ENCODE results near the gene CMKLR1. TPM values are rescaled to one million over a fixed set of nuclear protein-coding genes. Genes with fewer than 3 reads are reported as not detected.

Gene CMKLR1
- polyA plus RNA-seq, 3 donors, result 7.5 to 11.6 (median 7.9) TPM

DNA sequence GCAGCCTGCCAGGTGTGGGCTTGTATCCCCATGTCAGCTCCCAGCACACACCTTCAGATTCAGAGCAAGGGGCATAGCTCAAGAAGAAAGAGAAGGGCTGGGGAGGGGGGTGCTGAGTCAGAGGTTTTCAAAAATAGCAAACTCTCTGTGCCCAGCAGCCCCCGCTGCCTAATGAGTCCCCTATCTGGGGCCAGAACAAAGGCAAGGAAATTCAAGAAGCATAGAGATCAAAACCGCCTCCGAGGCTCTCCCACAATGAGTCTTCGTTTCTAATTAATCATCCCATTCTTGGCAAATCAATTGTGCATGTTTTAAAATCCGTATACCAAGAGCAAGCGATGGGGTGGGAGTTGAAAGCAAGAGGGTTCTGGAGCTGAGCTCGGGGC lies 19.5 kb upstream of the CMKLR1 start:
- no peak overlapping the region for H3K27ac Mint-ChIP-seq
- WGBS (ENCODE audit: insufficient coverage), result 80% methylated on average over 4 of the region's 7 CpGs
- Histone ChIP-seq H3K36me3 (replicated peaks in 1 of 2; ENCODE audit: control insufficient read depth in 1 of 2, insufficient read depth in 2 of 2, low read length in 2 of 2) (no peaks in the 10 kb centered on the region), H3K9ac (ENCODE audit: insufficient read depth, low read length, poor library complexity, severe bottlenecking) (no peak overlapping the region), H3K4me1 (ENCODE audit: control insufficient read depth in 1 of 2, insufficient read depth in 2 of 2, low read length in 2 of 2) (peaks cover 25 to 27% of the 10 kb centered on the region in 2 donors), H3K4me2 (replicated peaks; ENCODE audit: extremely low read depth, low read length, poor library complexity, severe bottlenecking) (no peak overlapping the region), H3K79me2 (ENCODE audit: insufficient read depth, low read length) (no peaks in the 10 kb centered on the region), H3K27ac (ENCODE audit: low read depth in 1 of 2, low read length in 2 of 2) (no peak overlapping the region), H3K9me3 (replicated peaks in 1 of 2; ENCODE audit: control insufficient read depth in 1 of 2, insufficient read depth in 1 of 2, low read length in 2 of 2) (no peaks in the 10 kb centered on the region), H2AFZ (ENCODE audit: insufficient read depth, low read depth, low read length, poor library complexity, severe bottlenecking) (no peak overlapping the region), H3K27me3 (ENCODE audit: control insufficient read depth in 2 of 2, insufficient read depth in 2 of 2, low read length in 2 of 2) (no peaks in the 10 kb centered on the region), H3K4me3 (replicated peaks in 1 of 3; ENCODE audit: low read depth in 2 of 3, low read length in 3 of 3) (no peak overlapping the region), H4K20me1 (ENCODE audit: insufficient read depth, low read length) (no peaks in the 10 kb centered on the region)
- H3K4me3 Mint-ChIP-seq, result no peak overlapping the region
- H3K4me1 Mint-ChIP-seq, result peaks cover 32% of the 10 kb centered on the region
- TF ChIP-seq, protein P1, sequence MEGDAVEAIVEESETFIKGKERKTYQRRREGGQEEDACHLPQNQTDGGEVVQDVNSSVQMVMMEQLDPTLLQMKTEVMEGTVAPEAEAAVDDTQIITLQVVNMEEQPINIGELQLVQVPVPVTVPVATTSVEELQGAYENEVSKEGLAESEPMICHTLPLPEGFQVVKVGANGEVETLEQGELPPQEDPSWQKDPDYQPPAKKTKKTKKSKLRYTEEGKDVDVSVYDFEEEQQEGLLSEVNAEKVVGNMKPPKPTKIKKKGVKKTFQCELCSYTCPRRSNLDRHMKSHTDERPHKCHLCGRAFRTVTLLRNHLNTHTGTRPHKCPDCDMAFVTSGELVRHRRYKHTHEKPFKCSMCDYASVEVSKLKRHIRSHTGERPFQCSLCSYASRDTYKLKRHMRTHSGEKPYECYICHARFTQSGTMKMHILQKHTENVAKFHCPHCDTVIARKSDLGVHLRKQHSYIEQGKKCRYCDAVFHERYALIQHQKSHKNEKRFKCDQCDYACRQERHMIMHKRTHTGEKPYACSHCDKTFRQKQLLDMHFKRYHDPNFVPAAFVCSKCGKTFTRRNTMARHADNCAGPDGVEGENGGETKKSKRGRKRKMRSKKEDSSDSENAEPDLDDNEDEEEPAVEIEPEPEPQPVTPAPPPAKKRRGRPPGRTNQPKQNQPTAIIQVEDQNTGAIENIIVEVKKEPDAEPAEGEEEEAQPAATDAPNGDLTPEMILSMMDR (IDR thresholded peaks at IDR 0.05), result no peak
- DNase-seq, result no peak
- no peaks in the 10 kb centered on the region for H3K36me3 Mint-ChIP-seq
- peaks cover 0 to 4% (median 2%) of the 10 kb centered on the region in 7 donors for H3K9me3 Mint-ChIP-seq
- peaks cover 8 to 18% (median 11%) of the 10 kb centered on the region in 3 donors for H3K27me3 Mint-ChIP-seq (ENCODE audit: low read depth in 3 of 3)
- intact Hi-C loops (cut with micrococcal nuclease), result no loop called here

GRCh38 chr12:108357834-108358579 lies 18.9 kb upstream of the CMKLR1 start:
- no peak overlapping the region for H3K9ac ChIP-seq (ENCODE audit: insufficient read depth, low read length, poor library complexity, severe bottlenecking)
- H3K4me1 Mint-ChIP-seq, result peaks cover 26% of the 10 kb centered on the region
- WGBS (ENCODE audit: insufficient coverage), result no CpG with 5 or more reads among the region's 2 CpGs
- H3K4me2 ChIP-seq (replicated peaks; ENCODE audit: extremely low read depth, low read length, poor library complexity, severe bottlenecking), result no peak overlapping the region
- peaks cover 0 to 4% (median 2%) of the 10 kb centered on the region in 7 donors for H3K9me3 Mint-ChIP-seq
- H2AFZ ChIP-seq (ENCODE audit: insufficient read depth, low read depth, low read length, poor library complexity, severe bottlenecking), result no peak overlapping the region
- TF ChIP-seq, protein P1 (IDR thresholded peaks at IDR 0.05), result no peak
- H4K20me1 ChIP-seq (ENCODE audit: insufficient read depth, low read length), result no peaks in the 10 kb centered on the region
- H3K27me3 Mint-ChIP-seq (ENCODE audit: low read depth in 3 of 3), result peaks cover 6 to 17% (median 9%) of the 10 kb centered on the region in 3 donors
- no peak overlapping the region for H3K4me3 Mint-ChIP-seq
- no peaks in the 10 kb centered on the region for H3K36me3 Mint-ChIP-seq
- H3K27ac ChIP-seq (ENCODE audit: low read depth in 1 of 2, low read length in 2 of 2), result no peak overlapping the region
- H3K9me3 ChIP-seq (replicated peaks in 1 of 2; ENCODE audit: control insufficient read depth in 1 of 2, insufficient read depth in 1 of 2, low read length in 2 of 2), result no peaks in the 10 kb centered on the region
- H3K27ac Mint-ChIP-seq, result no peak overlapping the region
- no peaks in the 10 kb centered on the region for H3K79me2 ChIP-seq (ENCODE audit: insufficient read depth, low read length)
- intact Hi-C loops (cut with micrococcal nuclease), result no loop called here
- DNase-seq, result no peak
- peaks cover 19 to 21% of the 10 kb centered on the region in 2 donors for H3K4me1 ChIP-seq (ENCODE audit: control insufficient read depth in 1 of 2, insufficient read depth in 2 of 2, low read length in 2 of 2)
- H3K36me3 ChIP-seq (replicated peaks in 1 of 2; ENCODE audit: control insufficient read depth in 1 of 2, insufficient read depth in 2 of 2, low read length in 2 of 2), result no peaks in the 10 kb centered on the region
- H3K27me3 ChIP-seq (ENCODE audit: control insufficient read depth in 2 of 2, insufficient read depth in 2 of 2, low read length in 2 of 2), result no peaks in the 10 kb centered on the region
- no peak overlapping the region for H3K4me3 ChIP-seq (replicated peaks in 1 of 3; ENCODE audit: low read depth in 2 of 3, low read length in 3 of 3)
